ENCODE data around the gene BGLAP.

The BGLAP gene

GRCh38 chr1:156281693-156282478 lies 39.9 kb downstream of the BGLAP start:
- TF ChIP-seq CTCF (IDR thresholded peaks at IDR 0.05; ENCODE audit: borderline replicate concordance, insufficient read depth, low read depth, low read length) = no peak
- peak overlapping the region; percentile 91 for H3K4me3 ChIP-seq (ENCODE audit: low read depth, low read length)

DNA sequence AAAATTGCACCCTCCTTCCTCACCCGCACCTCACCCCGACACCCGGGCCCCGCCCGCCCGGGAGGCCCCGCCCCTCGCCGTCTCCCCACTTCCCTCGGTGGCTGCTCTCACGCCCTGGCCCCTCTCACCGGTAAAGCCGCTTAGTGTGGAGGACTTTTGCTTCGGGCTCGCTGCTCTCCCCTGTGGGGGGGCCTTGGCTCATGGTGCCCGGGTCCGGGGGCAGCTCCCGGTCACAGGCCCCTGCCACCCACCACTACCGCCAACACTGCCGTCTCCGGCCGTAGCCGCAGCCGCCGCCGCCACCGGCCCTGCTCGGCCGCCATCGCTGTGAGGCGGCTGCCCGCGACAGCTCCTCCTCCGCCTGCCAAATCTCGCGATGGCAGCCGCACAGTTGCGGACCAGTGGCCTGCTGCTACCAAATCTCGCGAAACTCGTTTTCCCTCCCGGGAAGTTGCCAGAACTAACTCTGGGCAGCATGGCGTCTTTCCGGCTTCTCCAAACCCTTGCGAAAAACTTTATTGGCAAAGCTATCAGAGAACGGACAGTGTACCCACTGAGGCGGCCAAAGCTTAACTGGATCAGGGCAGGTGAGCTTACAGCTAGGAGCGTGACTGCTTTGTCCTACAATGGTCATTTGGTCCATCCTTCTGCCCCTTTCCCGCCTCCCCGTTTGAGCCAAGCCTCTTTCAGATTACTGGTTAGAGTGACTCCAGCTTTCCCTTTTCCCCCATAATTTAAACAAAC lies 40.7 kb downstream of the BGLAP start, which contains the start of gene SMG5:
SMG5 (minus strand) TSS at position 347 of the 744 bp plus-strand sequence; CDS start at position 202, 145 bp downstream.
- H3K4me3 ChIP-seq (ENCODE audit: low read depth, low read length) = peak within 1 kb of the TSS; percentile 91
- TF ChIP-seq CTCF (IDR thresholded peaks at IDR 0.05; ENCODE audit: borderline replicate concordance, insufficient read depth, low read depth, low read length) = no peak

- no peak for TF ChIP-seq CTCF (IDR thresholded peaks at IDR 0.05; ENCODE audit: borderline replicate concordance, insufficient read depth, low read depth, low read length)
- peak overlapping the region; percentile 91 for H3K4me3 ChIP-seq (ENCODE audit: low read depth, low read length)
These were observed 41.5 kb downstream of the BGLAP start for GRCh38 chr1:156283521-156283920.

DNA sequence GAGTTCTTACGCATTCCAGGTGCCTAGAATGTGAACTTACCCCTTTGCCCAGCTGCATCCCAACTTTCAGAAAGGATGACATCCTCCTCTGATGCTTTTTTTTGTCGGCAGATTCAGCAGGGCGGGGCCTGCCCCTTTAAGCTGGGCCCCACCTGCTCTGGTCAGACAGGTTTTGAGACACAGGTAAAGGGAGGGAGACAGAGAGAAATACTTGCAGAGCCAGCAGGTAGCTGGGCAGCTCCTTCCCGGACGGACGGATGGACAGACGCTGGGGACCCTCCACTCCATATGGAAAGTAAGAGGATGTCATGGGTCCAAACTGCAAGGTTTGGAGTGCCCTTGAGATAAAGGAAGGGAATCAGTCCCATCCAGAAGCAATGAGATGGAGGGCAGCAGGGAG lies 42.1 kb downstream of the BGLAP start, which contains the start of gene TMEM79:
TMEM79 (plus strand) TSS at position 214 of the 400 bp plus-strand sequence. CDS start 902 bp downstream, outside the sequence.
- peak within 1 kb of the TSS; percentile 91 for H3K4me3 ChIP-seq (ENCODE audit: low read depth, low read length)
- TF ChIP-seq CTCF (IDR thresholded peaks at IDR 0.05; ENCODE audit: borderline replicate concordance, insufficient read depth, low read depth, low read length) = no peak

DNA sequence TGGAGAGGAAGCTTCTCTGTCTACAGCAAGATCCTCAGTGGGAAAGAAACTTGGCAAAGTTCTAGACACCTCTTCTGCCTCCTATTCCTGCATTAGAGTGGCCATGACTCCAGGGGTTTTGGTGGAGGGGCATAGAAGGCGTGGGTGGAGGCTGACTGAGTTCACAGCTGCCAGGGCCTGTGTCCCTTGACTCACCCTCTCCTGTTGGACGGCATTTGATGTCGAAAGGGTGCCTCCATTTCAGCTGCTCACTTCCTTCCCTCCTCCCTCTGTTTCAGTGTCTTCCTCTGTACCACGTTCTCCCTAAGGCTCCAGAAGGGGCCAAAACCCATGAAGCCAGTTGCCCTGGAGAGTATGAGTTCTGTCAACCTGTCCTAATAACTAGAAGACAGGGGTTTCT lies 42.8 kb downstream of the BGLAP start:
- no peak overlapping the region for H3K4me3 ChIP-seq (ENCODE audit: low read depth, low read length)
- no peak for TF ChIP-seq CTCF (IDR thresholded peaks at IDR 0.05; ENCODE audit: borderline replicate concordance, insufficient read depth, low read depth, low read length)

DNA sequence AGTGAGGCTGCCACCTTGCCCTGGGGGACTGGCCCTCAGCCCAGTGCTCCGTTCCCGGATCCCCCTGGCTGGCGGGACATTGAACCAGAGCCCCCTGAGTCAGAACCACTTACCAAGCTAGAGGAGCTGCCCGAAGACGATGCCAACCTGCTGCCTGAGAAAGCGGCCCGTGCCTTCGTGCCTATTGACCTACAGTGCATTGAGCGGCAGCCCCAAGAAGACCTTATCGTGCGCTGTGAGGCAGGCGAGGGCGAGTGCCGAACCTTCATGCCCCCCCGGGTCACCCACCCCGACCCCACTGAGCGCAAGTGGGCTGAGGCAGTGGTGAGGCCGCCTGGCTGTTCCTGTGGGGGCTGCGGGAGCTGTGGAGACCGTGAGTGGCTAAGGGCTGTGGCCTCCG lies 43.5 kb downstream of the BGLAP start:
- H3K4me3 ChIP-seq (ENCODE audit: low read depth, low read length) = no peak overlapping the region
- no peak for TF ChIP-seq CTCF (IDR thresholded peaks at IDR 0.05; ENCODE audit: borderline replicate concordance, insufficient read depth, low read depth, low read length)

Measured in GM12875 (cell line).